IPS-15b (cell line): ENCODE measurements around the gene NDUFS4.
"Not testable (repeated sequence)": the region's sequence is repeated elsewhere in the genome, so short reads cannot be mapped to it uniquely, and the experiment has no call there.

Source experiments
- H3K27me3 ChIP-seq: one replicate; pipeline ENCODE4 v1.6.1; 2013; ENCODE audit warnings: low read length; ENCODE audit not compliant: control insufficient read depth, insufficient read depth
- H3K36me3 ChIP-seq: one replicate; pipeline ENCODE4 v1.6.1; 2013; ENCODE audit warnings: low read length; ENCODE audit not compliant: control insufficient read depth, insufficient read depth
- H3K4me1 ChIP-seq: one replicate; pipeline ENCODE4 v1.6.1; 2013; ENCODE audit warnings: mild to moderate bottlenecking, low read length; ENCODE audit not compliant: control insufficient read depth, insufficient read depth
- H3K4me3 ChIP-seq: one replicate; pipeline ENCODE4 v1.5.1; 2013; ENCODE audit warnings: low read depth, low read length
- H3K9ac ChIP-seq: one replicate; pipeline ENCODE4 v1.6.1; 2013; ENCODE audit warnings: low read depth, mild to moderate bottlenecking, low read length
- H3K9me3 ChIP-seq: one replicate; pipeline ENCODE4 v1.6.1; 2013; ENCODE audit warnings: mild to moderate bottlenecking, low read length; ENCODE audit not compliant: control insufficient read depth, insufficient read depth

Gene NDUFS4

GRCh38 chr5:53667621-53668020, 107.2 kb downstream of the NDUFS4 start:
- peaks cover 11% of the 10 kb centered on the region for H3K9me3 ChIP-seq
- H3K4me3 ChIP-seq = no peak overlapping the region
- no peaks in the 10 kb centered on the region for H3K27me3 ChIP-seq
- H3K36me3 ChIP-seq = no peaks in the 10 kb centered on the region
- peaks cover 13% of the 10 kb centered on the region for H3K4me1 ChIP-seq
- no peak overlapping the region for H3K9ac ChIP-seq

- Histone ChIP-seq H3K9me3 (no peaks in the 10 kb centered on the region), H3K9ac (no peak overlapping the region), H3K36me3 (no peaks in the 10 kb centered on the region), H3K27me3 (no peaks in the 10 kb centered on the region), H3K4me1 (peaks cover 15% of the 10 kb centered on the region), H3K4me3 (no peak overlapping the region)
These were observed 111.0 kb downstream of the NDUFS4 start for GRCh38 chr5:53671447-53671846.

GRCh38 chr5:53674121-53674520, 113.7 kb downstream of the NDUFS4 start:
- Histone ChIP-seq H3K9me3 (no peaks in the 10 kb centered on the region), H3K4me3 (no peak overlapping the region), H3K4me1 (peaks cover 15% of the 10 kb centered on the region), H3K27me3 (no peaks in the 10 kb centered on the region), H3K9ac (no peak overlapping the region), H3K36me3 (no peaks in the 10 kb centered on the region)

GRCh38 chr5:53677632-53678031, 117.2 kb downstream of the NDUFS4 start:
- Histone ChIP-seq H3K36me3 (no peaks in the 10 kb centered on the region), H3K9me3 (no peaks in the 10 kb centered on the region), H3K27me3 (no peaks in the 10 kb centered on the region), H3K9ac (no peak overlapping the region), H3K4me1 (peaks cover 2% of the 10 kb centered on the region), H3K4me3 (no peak overlapping the region)

DNA sequence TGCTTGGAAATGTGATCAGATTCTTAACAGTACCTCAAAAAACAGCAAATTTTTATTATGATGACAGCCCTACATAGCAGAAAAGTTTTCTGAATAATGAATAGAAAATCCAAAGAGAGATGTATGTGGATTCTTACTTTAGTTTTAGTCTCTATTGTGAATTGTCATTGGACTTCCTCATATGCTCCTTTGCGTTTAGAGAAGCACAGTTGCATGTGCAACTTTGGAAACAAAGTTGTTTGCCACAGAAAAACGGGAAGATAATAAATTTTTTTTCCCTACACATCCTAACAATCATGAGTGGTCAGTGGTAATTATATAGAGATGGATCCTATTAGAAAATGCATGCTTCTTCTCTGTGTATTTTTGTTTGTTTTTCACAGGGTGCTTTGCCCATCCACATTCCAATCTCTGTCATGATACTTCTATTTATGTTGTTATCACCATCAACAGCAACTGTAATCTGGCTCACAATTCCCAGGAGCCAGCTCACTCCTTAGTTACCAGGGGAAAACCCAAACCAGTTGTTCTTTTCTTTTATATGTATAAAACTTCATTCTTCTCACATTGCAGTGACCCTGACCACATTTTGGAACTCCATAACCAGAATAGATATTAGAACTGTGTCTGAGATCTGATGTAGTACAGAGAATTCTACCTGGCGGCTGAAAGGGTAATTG, 118.7 kb downstream of the NDUFS4 start:
- Histone ChIP-seq H3K9ac (no peak overlapping the region), H3K4me3 (no peak overlapping the region), H3K36me3 (no peaks in the 10 kb centered on the region), H3K9me3 (no peaks in the 10 kb centered on the region), H3K27me3 (no peaks in the 10 kb centered on the region), H3K4me1 (no peaks in the 10 kb centered on the region)

DNA sequence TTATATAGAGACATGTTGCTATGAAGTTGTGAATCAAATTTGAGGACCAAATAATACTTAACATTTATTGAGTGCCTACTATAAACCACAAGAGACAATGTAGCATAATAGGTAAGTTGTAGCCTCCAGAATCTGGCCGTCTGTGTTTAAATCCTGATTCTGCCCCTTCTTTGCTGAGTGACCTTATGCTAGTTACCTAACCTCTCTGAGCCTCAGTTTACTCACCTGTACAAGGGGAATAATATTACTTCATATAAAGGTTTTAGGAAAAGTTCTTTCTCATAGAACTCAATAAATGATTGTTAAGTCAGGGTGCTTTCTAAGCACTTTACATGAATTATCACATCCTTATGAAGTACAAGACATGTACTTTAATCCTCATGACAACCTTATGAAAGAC, 120.6 kb downstream of the NDUFS4 start:
- Histone ChIP-seq H3K36me3 (no peaks in the 10 kb centered on the region), H3K9ac (no peak overlapping the region), H3K9me3 (no peaks in the 10 kb centered on the region), H3K4me3 (no peak overlapping the region), H3K4me1 (no peaks in the 10 kb centered on the region), H3K27me3 (no peaks in the 10 kb centered on the region)

DNA sequence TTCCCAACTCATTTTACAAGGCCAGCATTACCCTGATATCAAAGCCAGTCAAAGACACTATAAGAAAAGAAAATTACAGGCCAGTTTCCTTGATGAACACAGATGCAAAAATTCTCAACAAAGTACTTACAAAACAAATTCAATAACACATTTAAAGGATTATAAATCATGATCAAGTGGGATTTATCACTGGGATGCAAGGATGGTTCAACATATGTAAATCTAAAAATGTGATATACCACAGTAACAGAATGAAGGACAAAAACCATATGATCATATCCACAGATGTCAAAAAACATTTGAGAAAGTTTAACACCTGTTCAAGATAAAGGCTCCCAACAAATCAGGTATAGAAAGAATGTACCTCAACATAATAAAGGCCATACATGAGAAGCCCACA, 130.6 kb downstream of the NDUFS4 start:
- H3K4me1 ChIP-seq = no peaks in the 10 kb centered on the region
- H3K4me3 ChIP-seq = no peak overlapping the region
- H3K9ac ChIP-seq = no peak overlapping the region
- peaks cover 4% of the 10 kb centered on the region for H3K9me3 ChIP-seq
- no peaks in the 10 kb centered on the region for H3K27me3 ChIP-seq
- H3K36me3 ChIP-seq = no peaks in the 10 kb centered on the region

- Histone ChIP-seq H3K9ac (no peak overlapping the region), H3K4me1 (no peaks in the 10 kb centered on the region), H3K36me3 (no peaks in the 10 kb centered on the region), H3K9me3 (peaks cover 4% of the 10 kb centered on the region), H3K4me3 (no peak overlapping the region), H3K27me3 (no peaks in the 10 kb centered on the region)
These were observed 134.1 kb downstream of the NDUFS4 start for GRCh38 chr5:53694520-53695022.

DNA sequence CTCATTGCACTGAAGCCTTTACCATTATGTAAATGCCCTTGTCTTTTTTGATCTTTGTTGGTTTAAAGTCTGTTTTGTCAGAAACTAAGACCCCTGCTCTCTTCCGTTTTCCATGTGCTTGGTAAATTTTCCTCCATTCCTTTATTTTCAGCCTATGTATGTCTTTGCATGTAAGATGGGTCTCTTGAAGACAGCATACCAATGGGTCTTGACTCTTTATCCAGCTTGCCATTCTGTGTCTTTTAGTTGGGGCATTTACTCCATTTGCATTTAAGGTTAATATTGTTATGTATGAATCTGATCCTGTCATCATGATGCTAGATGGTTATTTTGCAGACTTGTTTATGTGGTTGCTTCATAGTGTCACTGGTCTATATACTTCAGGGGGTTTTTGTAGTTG, 150.0 kb downstream of the NDUFS4 start:
- not testable (repeated sequence) for H3K36me3 ChIP-seq, H3K4me3 ChIP-seq, H3K9ac ChIP-seq, H3K9me3 ChIP-seq, H3K4me1 ChIP-seq, H3K27me3 ChIP-seq

- Histone ChIP-seq H3K36me3 (no peaks in the 10 kb centered on the region), H3K9ac (no peak overlapping the region), H3K9me3 (no peaks in the 10 kb centered on the region), H3K4me3 (no peak overlapping the region), H3K27me3 (no peaks in the 10 kb centered on the region), H3K4me1 (no peaks in the 10 kb centered on the region)
These were observed 151.9 kb downstream of the NDUFS4 start for GRCh38 chr5:53712327-53712726.

- Histone ChIP-seq H3K36me3 (no peaks in the 10 kb centered on the region), H3K9ac (no peak overlapping the region), H3K9me3 (no peaks in the 10 kb centered on the region), H3K27me3 (no peaks in the 10 kb centered on the region), H3K4me3 (no peak overlapping the region), H3K4me1 (no peaks in the 10 kb centered on the region)
These were observed 153.7 kb downstream of the NDUFS4 start for GRCh38 chr5:53713978-53714666.

DNA sequence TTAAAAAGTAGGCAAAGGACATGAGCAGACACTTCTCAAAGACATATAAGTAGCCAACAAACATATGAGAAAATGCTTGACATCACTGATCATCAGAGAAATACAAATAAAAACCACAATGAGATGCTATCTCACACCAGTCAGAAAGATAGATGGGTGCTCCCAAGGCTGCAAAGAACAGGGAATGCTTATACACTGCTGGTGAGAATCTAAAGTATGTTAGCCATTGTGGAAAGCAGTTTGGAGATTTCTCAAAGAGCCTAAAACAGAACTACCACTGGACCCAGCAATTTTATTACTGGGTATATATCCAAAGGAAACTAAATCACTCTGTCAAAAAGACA, 154.2 kb downstream of the NDUFS4 start:
- H3K9ac ChIP-seq = no peak overlapping the region
- no peaks in the 10 kb centered on the region for H3K4me1 ChIP-seq
- no peak overlapping the region for H3K4me3 ChIP-seq

More for the DNA sequence above, 154.2 kb downstream of the NDUFS4 start:
- H3K36me3 ChIP-seq = no peaks in the 10 kb centered on the region
- H3K27me3 ChIP-seq = no peaks in the 10 kb centered on the region
- H3K9me3 ChIP-seq = no peaks in the 10 kb centered on the region
